IPS DF 6.9 (cell line): Measurements from ENCODE around the gene OR2T1.
"Not testable (repeated sequence)": the region's sequence is repeated elsewhere in the genome, so short reads cannot be mapped to it uniquely, and the experiment has no call there.

Experiments used
- DNase-seq: peaks from one replicate; pipeline ENCODE4 v3.0.0-alpha.2; 2013; ENCODE audit warnings: low read depth, low spot score
- H3K27ac ChIP-seq: one replicate; pipeline ENCODE4 v1.5.1; 2013; ENCODE audit warnings: low read length, control low read depth
- H3K27me3 ChIP-seq: 2 replicates; pipeline ENCODE4 v1.6.1; 2013; ENCODE audit warnings: mild to moderate bottlenecking, low read length; ENCODE audit not compliant: control insufficient read depth, insufficient read depth
- H3K36me3 ChIP-seq: 2 replicates; pipeline ENCODE4 v1.6.1; 2013; ENCODE audit warnings: low read length; ENCODE audit not compliant: control insufficient read depth, insufficient read depth
- H3K4me1 ChIP-seq: 2 replicates; pipeline ENCODE4 v1.6.1; 2013; ENCODE audit warnings: low read length; ENCODE audit not compliant: control insufficient read depth, insufficient read depth
- H3K4me3 ChIP-seq: 2 replicates; pipeline ENCODE4 v1.5.1; 2013; ENCODE audit warnings: mild to moderate bottlenecking, low read length
- H3K9me3 ChIP-seq: 2 replicates; pipeline ENCODE4 v1.6.1; 2013; ENCODE audit warnings: low read length, inconsistent platforms; ENCODE audit not compliant: control insufficient read depth, insufficient read depth
- WGBS: extraction: QIAGEN DNeasy Blood & Tissue Kit; methylation state at CpG from one replicate; pipeline ENCODE4 v1.1.7; 2013; ENCODE audit warnings: mixed read lengths, missing lambda C conversion rate; ENCODE audit not compliant: insufficient read length, insufficient coverage; 5-methylcytosine and 5-hydroxymethylcytosine counted together

OR2T1 gene

GRCh38 chr1:248453619-248454018 lies 50.8 kb downstream of the OR2T1 start:
- H3K4me1 ChIP-seq, H3K36me3 ChIP-seq, DNase-seq, H3K4me3 ChIP-seq, H3K9me3 ChIP-seq, H3K27ac ChIP-seq, H3K27me3 ChIP-seq: not testable (repeated sequence)
- WGBS = no CpG with 5 or more reads among the region's 7 CpGs

GRCh38 chr1:248455045-248455444 lies 52.2 kb downstream of the OR2T1 start:
- H3K4me1 ChIP-seq, H3K9me3 ChIP-seq, H3K4me3 ChIP-seq, DNase-seq, H3K27me3 ChIP-seq, H3K36me3 ChIP-seq, H3K27ac ChIP-seq: not testable (repeated sequence)
- WGBS = no CpG with 5 or more reads among the region's 4 CpGs

- not testable (repeated sequence) for H3K36me3 ChIP-seq, DNase-seq, H3K4me3 ChIP-seq, H3K9me3 ChIP-seq, H3K27ac ChIP-seq, H3K4me1 ChIP-seq, H3K27me3 ChIP-seq
- no CpG with 5 or more reads among the region's 2 CpGs for WGBS
Observed at GRCh38 chr1:248456635-248457034, 53.8 kb downstream of the OR2T1 start.
